WTC11 (cell line): ENCODE data around the gene VWA8. TPM values are rescaled to one million over a fixed set of nuclear protein-coding genes. Genes with fewer than 3 reads are reported as not detected.

Experiments used
- ATAC-seq: fragments of 200-7000 bp; cut with Tn5 transposase; 2 replicates; pipeline ENCODE4 v1.10.0; 2021; ENCODE audit warnings: mild to moderate bottlenecking, moderate library complexity
- CTCF ChIA-PET: fragments of 300-600 bp; sonication (Branson Sonifier 250); formaldehyde crosslinking; loops from one replicate; lab custom pipeline; 2021; ENCODE audit warnings: antibody characterized with exemption; lab: Charles Lee
- POLR2A ChIA-PET: fragments of 350-600 bp; sonication (Branson Sonifier 250); formaldehyde crosslinking; loops from one replicate; lab custom pipeline; 2021; ENCODE audit warnings: antibody characterized with exemption; lab: Charles Lee
- DNase-seq: peaks from one replicate; pipeline ENCODE4 v3.0.0; 2021; ENCODE audit warnings: low spot score
- H3K27ac Mint-ChIP-seq: 2 replicates; pipeline ENCODE4 v1.8.0; 2021; ENCODE audit warnings: mixed read lengths
- H3K27me3 Mint-ChIP-seq: 2 replicates; pipeline ENCODE4 v1.8.0; 2021; ENCODE audit warnings: low read depth, mild to moderate bottlenecking, moderate library complexity, mixed read lengths
- H3K36me3 Mint-ChIP-seq: 2 replicates; pipeline ENCODE4 v1.8.0; 2021; ENCODE audit warnings: mixed read lengths
- H3K4me1 Mint-ChIP-seq: 2 replicates; pipeline ENCODE4 v1.8.0; 2022; ENCODE audit warnings: mixed read lengths
- H3K4me3 Mint-ChIP-seq: 2 replicates; pipeline ENCODE4 v1.8.0; 2021; ENCODE audit warnings: mild to moderate bottlenecking, moderate library complexity, mixed read lengths
- H3K9me3 Mint-ChIP-seq: 2 replicates; pipeline ENCODE4 v1.8.0; 2021; ENCODE audit warnings: mixed read lengths
- ATF1 ChIP-seq: sonication (generic); formaldehyde crosslinking; IDR thresholded peaks from 2 replicates; pipeline ENCODE4 v1.8.1; 2023; ENCODE audit warnings: mild to moderate bottlenecking, moderate library complexity, missing genetic modification reagents
- CTCF ChIP-seq: fragments of 200-600 bp; IDR thresholded peaks from 2 replicates; pipeline ENCODE4 v1.8.0; 2022; ENCODE audit warnings: antibody characterized with exemption
- FOXJ3 ChIP-seq: sonication (generic); formaldehyde crosslinking; IDR thresholded peaks from 2 replicates; pipeline ENCODE4 v1.9.0; 2021; ENCODE audit warnings: missing genetic modification reagents, mild to moderate bottlenecking, borderline replicate concordance
- HMGA2 ChIP-seq: fragments of 250-450 bp; sonication (Bioruptor Pico); IDR thresholded peaks from 2 replicates; pipeline ENCODE4 v1.4.0; 2021; ENCODE audit warnings: mild to moderate bottlenecking, moderate library complexity
- JAZF1 ChIP-seq: fragments of 250-450 bp; sonication (Bioruptor Pico); IDR thresholded peaks from 2 replicates; pipeline ENCODE4 v1.9.0; 2021; ENCODE audit warnings: moderate library complexity, mild to moderate bottlenecking, inconsistent platforms
- NFYB ChIP-seq: sonication (generic); formaldehyde crosslinking; conservative IDR thresholded peaks from 2 replicates; pipeline ENCODE4 v1.8.0; 2022; ENCODE audit warnings: low read depth, missing genetic modification reagents
- ZBTB43 ChIP-seq: sonication (generic); formaldehyde crosslinking; IDR thresholded peaks from 2 replicates; pipeline ENCODE4 v1.8.1; 2023; ENCODE audit warnings: mild to moderate bottlenecking, missing genetic modification reagents
- ZNF219 ChIP-seq: sonication (generic); formaldehyde crosslinking; IDR thresholded peaks from 2 replicates; pipeline ENCODE4 v1.8.0; 2023; ENCODE audit warnings: missing genetic modification reagents, mild to moderate bottlenecking, borderline replicate concordance
- ZNF232 ChIP-seq: sonication (generic); formaldehyde crosslinking; IDR thresholded peaks from 2 replicates; pipeline ENCODE4 v1.8.0; 2022; ENCODE audit warnings: mild to moderate bottlenecking, missing genetic modification reagents
- ZNF396 ChIP-seq: fragments of 250-450 bp; sonication (Bioruptor Pico); IDR thresholded peaks from 2 replicates; pipeline ENCODE4 v1.8.0; 2021; ENCODE audit warnings: mild to moderate bottlenecking, moderate library complexity, borderline replicate concordance
- ZNF423 ChIP-seq: fragments of 250-450 bp; sonication (Bioruptor Pico); IDR thresholded peaks from 2 replicates; pipeline ENCODE4 v2.1.2; 2022; ENCODE audit warnings: mild to moderate bottlenecking, moderate library complexity
- total RNA-seq: library from RNA; stranded (reverse); gene quantifications from 3 replicates; pipeline ENCODE4 v1.2.3, GENCODE V29; 2021
- TF ChIP-seq, protein P1 (sequence below): sonication (generic); formaldehyde crosslinking; conservative IDR thresholded peaks from 2 replicates; pipeline ENCODE4 v1.8.1; 2023; ENCODE audit warnings: mild to moderate bottlenecking, low read depth, missing genetic modification reagents, moderate library complexity
- TF ChIP-seq, protein P2 (sequence below): sonication (generic); formaldehyde crosslinking; IDR thresholded peaks from 2 replicates; pipeline ENCODE4 v1.8.0; 2023; ENCODE audit warnings: missing genetic modification reagents, mild to moderate bottlenecking, borderline replicate concordance

Gene VWA8
- total RNA-seq, 1 experiment from 2014 or later: 19.9 TPM

DNA sequence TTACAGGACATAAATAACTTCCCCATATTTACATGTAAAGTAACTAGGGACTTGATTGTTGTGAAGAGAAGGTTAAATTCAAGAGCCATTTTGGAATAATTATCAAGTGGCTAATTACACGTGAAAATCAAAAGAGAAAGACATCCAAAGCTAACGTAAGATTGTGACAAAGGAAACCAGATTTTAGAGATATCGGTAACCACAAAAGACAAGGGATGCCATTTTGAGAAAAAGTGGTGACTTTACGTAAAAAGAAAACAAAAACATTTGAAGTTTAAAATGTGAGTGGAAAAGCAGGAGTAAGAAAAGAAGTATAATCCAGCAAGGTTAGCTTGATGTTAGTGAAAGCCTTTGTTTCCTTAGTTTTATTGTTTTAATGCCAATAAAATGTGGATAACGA lies 10.9 kb upstream of the VWA8 start (continued):
- TF ChIP-seq CTCF: no peak

DNA sequence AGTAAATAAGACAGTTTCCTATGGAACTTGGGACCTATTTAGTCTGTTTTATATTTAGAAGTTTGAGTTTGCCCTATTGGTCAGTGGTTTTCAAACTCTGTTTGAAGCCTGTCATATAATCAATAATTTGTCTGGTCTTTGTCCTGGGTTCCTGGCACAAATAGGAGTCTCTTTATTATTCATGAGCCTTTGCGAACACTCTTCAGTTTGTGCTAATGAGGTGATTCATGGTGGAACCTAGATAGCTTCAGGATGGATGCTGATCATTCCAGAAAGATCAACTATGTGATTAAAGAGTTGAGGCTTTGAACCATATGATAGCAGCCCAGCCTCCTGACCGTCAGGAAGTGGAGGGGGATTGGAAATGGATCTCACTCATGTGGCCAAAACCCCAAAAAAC lies 10.0 kb upstream of the VWA8 start:
- peaks cover 15% of the 10 kb centered on the region for H3K4me1 Mint-ChIP-seq
- ATAC-seq (no peak), DNase-seq (no peak)
- H3K27me3 Mint-ChIP-seq: no peaks in the 10 kb centered on the region
- TF ChIP-seq ATF1 (no peak), ZNF423 (CRISPR knock-in tag) (no peak), NFYB (CRISPR knock-in tag) (no peak), JAZF1 (CRISPR knock-in tag) (no peak), ZNF219 (CRISPR knock-in tag) (no peak), ZNF232 (CRISPR knock-in tag) (no peak), FOXJ3 (CRISPR knock-in tag) (no peak), CTCF (no peak), ZNF396 (CRISPR knock-in tag) (no peak), ZBTB43 (CRISPR knock-in tag) (no peak), HMGA2 (no peak)
- TF ChIP-seq, protein P1, sequence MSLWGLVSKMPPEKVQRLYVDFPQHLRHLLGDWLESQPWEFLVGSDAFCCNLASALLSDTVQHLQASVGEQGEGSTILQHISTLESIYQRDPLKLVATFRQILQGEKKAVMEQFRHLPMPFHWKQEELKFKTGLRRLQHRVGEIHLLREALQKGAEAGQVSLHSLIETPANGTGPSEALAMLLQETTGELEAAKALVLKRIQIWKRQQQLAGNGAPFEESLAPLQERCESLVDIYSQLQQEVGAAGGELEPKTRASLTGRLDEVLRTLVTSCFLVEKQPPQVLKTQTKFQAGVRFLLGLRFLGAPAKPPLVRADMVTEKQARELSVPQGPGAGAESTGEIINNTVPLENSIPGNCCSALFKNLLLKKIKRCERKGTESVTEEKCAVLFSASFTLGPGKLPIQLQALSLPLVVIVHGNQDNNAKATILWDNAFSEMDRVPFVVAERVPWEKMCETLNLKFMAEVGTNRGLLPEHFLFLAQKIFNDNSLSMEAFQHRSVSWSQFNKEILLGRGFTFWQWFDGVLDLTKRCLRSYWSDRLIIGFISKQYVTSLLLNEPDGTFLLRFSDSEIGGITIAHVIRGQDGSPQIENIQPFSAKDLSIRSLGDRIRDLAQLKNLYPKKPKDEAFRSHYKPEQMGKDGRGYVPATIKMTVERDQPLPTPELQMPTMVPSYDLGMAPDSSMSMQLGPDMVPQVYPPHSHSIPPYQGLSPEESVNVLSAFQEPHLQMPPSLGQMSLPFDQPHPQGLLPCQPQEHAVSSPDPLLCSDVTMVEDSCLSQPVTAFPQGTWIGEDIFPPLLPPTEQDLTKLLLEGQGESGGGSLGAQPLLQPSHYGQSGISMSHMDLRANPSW: no peak
- TF ChIP-seq, protein P2, sequence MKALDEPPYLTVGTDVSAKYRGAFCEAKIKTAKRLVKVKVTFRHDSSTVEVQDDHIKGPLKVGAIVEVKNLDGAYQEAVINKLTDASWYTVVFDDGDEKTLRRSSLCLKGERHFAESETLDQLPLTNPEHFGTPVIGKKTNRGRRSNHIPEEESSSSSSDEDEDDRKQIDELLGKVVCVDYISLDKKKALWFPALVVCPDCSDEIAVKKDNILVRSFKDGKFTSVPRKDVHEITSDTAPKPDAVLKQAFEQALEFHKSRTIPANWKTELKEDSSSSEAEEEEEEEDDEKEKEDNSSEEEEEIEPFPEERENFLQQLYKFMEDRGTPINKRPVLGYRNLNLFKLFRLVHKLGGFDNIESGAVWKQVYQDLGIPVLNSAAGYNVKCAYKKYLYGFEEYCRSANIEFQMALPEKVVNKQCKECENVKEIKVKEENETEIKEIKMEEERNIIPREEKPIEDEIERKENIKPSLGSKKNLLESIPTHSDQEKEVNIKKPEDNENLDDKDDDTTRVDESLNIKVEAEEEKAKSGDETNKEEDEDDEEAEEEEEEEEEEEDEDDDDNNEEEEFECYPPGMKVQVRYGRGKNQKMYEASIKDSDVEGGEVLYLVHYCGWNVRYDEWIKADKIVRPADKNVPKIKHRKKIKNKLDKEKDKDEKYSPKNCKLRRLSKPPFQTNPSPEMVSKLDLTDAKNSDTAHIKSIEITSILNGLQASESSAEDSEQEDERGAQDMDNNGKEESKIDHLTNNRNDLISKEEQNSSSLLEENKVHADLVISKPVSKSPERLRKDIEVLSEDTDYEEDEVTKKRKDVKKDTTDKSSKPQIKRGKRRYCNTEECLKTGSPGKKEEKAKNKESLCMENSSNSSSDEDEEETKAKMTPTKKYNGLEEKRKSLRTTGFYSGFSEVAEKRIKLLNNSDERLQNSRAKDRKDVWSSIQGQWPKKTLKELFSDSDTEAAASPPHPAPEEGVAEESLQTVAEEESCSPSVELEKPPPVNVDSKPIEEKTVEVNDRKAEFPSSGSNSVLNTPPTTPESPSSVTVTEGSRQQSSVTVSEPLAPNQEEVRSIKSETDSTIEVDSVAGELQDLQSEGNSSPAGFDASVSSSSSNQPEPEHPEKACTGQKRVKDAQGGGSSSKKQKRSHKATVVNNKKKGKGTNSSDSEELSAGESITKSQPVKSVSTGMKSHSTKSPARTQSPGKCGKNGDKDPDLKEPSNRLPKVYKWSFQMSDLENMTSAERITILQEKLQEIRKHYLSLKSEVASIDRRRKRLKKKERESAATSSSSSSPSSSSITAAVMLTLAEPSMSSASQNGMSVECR (CRISPR knock-in tag): no peak
- ChIA-PET CTCF (interaction anchor here (1.6 kb wide), 1 partner anchor 100 kb away, joined by 3 read pairs; no protein-coding TSS in a partner anchor), POLR2A (no interaction called here)
- H3K9me3 Mint-ChIP-seq: no peaks in the 10 kb centered on the region
- H3K27ac Mint-ChIP-seq: no peak overlapping the region
- no peak overlapping the region for H3K4me3 Mint-ChIP-seq
- no peaks in the 10 kb centered on the region for H3K36me3 Mint-ChIP-seq
